Peyer's patch (tissue), 4 donors: ENCODE results near the gene TSPAN8.

Experiments used
- POLR2A ChIP-seq, 2 donors: fragments of 450-650 bp; IDR thresholded peaks; one replicate each; pipeline ENCODE4 v1.5.1; 2017; ENCODE audit warnings: antibody characterized with exemption in 2 of 2, mild to moderate bottlenecking in 2 of 2, moderate library complexity in 2 of 2
- TF ChIP-seq, protein P1 (sequence below), 6 experiments: fragments of 450-650 bp in 4 of 6; fragments of 200-600 bp in 2 of 6; sonication (generic) in 1 of 6; IDR thresholded peaks; one replicate each; pipeline ENCODE4 v1.5.1; 2017 to 2019; ENCODE audit warnings: antibody characterized with exemption in 6 of 6, mild to moderate bottlenecking in 3 of 6, moderate library complexity in 1 of 6

DNA sequence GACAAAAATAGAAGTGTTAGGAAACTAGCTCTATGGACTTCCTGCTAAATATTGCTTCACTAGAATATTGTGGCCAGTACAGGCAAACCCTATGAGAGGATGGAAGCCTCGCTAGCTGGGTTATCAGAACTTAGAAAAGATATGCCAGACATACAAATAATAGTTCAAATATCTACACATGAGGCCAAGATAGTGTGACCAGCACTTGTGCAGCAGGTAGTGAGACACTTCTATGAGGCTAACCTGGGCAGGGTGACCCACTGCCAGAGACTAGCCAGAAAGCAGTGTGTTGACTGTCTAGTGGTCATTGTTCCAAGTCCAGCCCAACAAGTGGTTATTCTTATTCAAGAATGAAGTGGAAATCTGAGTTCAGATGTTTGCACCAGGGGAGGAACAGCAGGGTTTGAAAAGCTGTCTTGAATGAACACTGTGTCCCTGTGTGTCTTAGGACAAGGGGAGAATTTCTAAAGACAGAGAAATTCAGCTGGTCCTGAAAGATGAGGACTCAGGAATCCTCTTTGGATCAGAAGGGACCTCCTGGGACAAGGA, 16.3 kb downstream of the TSPAN8 start:
- TF ChIP-seq POLR2A (IDR thresholded peaks at IDR 0.05): no peak
- TF ChIP-seq, protein P1, sequence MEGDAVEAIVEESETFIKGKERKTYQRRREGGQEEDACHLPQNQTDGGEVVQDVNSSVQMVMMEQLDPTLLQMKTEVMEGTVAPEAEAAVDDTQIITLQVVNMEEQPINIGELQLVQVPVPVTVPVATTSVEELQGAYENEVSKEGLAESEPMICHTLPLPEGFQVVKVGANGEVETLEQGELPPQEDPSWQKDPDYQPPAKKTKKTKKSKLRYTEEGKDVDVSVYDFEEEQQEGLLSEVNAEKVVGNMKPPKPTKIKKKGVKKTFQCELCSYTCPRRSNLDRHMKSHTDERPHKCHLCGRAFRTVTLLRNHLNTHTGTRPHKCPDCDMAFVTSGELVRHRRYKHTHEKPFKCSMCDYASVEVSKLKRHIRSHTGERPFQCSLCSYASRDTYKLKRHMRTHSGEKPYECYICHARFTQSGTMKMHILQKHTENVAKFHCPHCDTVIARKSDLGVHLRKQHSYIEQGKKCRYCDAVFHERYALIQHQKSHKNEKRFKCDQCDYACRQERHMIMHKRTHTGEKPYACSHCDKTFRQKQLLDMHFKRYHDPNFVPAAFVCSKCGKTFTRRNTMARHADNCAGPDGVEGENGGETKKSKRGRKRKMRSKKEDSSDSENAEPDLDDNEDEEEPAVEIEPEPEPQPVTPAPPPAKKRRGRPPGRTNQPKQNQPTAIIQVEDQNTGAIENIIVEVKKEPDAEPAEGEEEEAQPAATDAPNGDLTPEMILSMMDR (IDR thresholded peaks at IDR 0.05): no peak
